ENCODE data around the gene CASS4.
"Not testable (repeated sequence)": the region's sequence is repeated elsewhere in the genome, so short reads cannot be mapped to it uniquely, and the experiment has no call there.

The CASS4 gene

GRCh38 chr20:56392132-56392880, 19.8 kb upstream of the CASS4 start, which contains the start of the genes AURKA and CSTF1:
Gene AURKA (minus strand): TSS chr20:56392215. CDS start chr20:56388197, 4,018 bp downstream.
Gene CSTF1 (plus strand): TSS chr20:56392645. CDS start chr20:56395553, 2,908 bp downstream.
- DNase-seq: peak; percentile 94 to 95

- DNase-seq: no peak
Measured at GRCh38 chr20:56392881-56393482, 19.1 kb upstream of the CASS4 start.

GRCh38 chr20:56393653-56394052, 18.4 kb upstream of the CASS4 start:
- DNase-seq: no peak

GRCh38 chr20:56395166-56395565, 16.9 kb upstream of the CASS4 start:
- no peak for DNase-seq

GRCh38 chr20:56400001-56400640, 11.9 kb upstream of the CASS4 start:
- DNase-seq: peak in 1 of 2 donors; percentile 52

GRCh38 chr20:56403465-56403864, 8.6 kb upstream of the CASS4 start:
- no peak for DNase-seq

- DNase-seq: not testable (repeated sequence)
Measured at GRCh38 chr20:56405356-56405755, 6.7 kb upstream of the CASS4 start.

GRCh38 chr20:56406910-56407309, 5.2 kb upstream of the CASS4 start:
- no peak for DNase-seq

GRCh38 chr20:56409521-56409920, 2.5 kb upstream of the CASS4 start:
- DNase-seq: peak in 1 of 2 donors; percentile 41

- no peak for DNase-seq
Measured at GRCh38 chr20:56409956-56410355, 2.1 kb upstream of the CASS4 start.

- DNase-seq: not testable (repeated sequence)
Measured at GRCh38 chr20:56411287-56411686, 773 bp upstream of the CASS4 start.

GRCh38 chr20:56412473-56412790, 372 bp downstream of the CASS4 start:
- no peak for DNase-seq

GRCh38 chr20:56412949-56413348, 889 bp downstream of the CASS4 start:
- no peak for DNase-seq

- DNase-seq: no peak
Measured at GRCh38 chr20:56414842-56415765, 3.0 kb downstream of the CASS4 start.

GRCh38 chr20:56417402-56417801, 5.3 kb downstream of the CASS4 start:
- DNase-seq: no peak

GRCh38 chr20:56417911-56418310, 5.9 kb downstream of the CASS4 start:
- DNase-seq: no peak

- DNase-seq: peak in 1 of 2 donors; percentile 50
Measured at GRCh38 chr20:56418385-56418861, 6.4 kb downstream of the CASS4 start.

GRCh38 chr20:56420028-56420427, 8.0 kb downstream of the CASS4 start:
- no peak for DNase-seq

- DNase-seq: no peak
Measured at GRCh38 chr20:56420940-56421688, 9.1 kb downstream of the CASS4 start.

GRCh38 chr20:56422076-56422823, 10.2 kb downstream of the CASS4 start:
- peak in 1 of 2 donors; percentile 58 for DNase-seq

GRCh38 chr20:56422824-56423189, 10.7 kb downstream of the CASS4 start:
- no peak for DNase-seq

Measured in bone marrow (tissue), 2 donors.